Mammary epithelial cell (primary cell): Measurements from ENCODE around the gene RIC8A.

Experiments used
- EZH2 ChIP-seq: IDR thresholded peaks from 2 replicates; pipeline ENCODE4 v1.6.1; 2012; ENCODE audit warnings: low read length, inconsistent platforms, borderline replicate concordance
- TF ChIP-seq, protein P1 (sequence below), 2 donors: IDR thresholded peaks in 1 of 2; conservative IDR thresholded peaks in 1 of 2; 2 replicates each; pipeline ENCODE4 v1.5.1; 2011 to 2012; ENCODE audit warnings: inconsistent platforms in 2 of 2, low read length in 2 of 2, mild to moderate bottlenecking in 2 of 2, control low read depth in 1 of 2, low read depth in 1 of 2; ENCODE audit not compliant: insufficient read depth in 1 of 2; ENCODE audit errors: extremely low read depth in 1 of 2

DNA sequence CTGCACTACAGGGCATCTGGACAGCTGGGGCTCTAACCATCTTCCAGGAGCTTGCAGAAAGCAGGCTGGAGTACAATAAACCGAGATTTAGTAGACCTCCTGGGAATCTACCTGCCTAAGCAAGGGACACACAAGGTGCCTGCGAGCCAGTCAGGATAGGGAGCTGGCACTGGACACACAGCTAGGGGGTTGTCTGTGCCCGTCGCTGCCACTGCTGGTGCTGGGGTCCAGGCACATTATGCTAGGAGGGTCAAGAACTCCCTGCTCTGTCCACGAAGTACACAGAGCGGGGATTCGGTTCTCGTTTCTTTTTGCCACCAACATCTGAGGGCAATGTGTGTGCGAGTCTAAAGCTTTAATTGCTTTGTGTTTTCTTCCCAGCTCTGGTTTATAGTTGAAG is 4.2 kb downstream of the RIC8A start:
- TF ChIP-seq, protein P1, sequence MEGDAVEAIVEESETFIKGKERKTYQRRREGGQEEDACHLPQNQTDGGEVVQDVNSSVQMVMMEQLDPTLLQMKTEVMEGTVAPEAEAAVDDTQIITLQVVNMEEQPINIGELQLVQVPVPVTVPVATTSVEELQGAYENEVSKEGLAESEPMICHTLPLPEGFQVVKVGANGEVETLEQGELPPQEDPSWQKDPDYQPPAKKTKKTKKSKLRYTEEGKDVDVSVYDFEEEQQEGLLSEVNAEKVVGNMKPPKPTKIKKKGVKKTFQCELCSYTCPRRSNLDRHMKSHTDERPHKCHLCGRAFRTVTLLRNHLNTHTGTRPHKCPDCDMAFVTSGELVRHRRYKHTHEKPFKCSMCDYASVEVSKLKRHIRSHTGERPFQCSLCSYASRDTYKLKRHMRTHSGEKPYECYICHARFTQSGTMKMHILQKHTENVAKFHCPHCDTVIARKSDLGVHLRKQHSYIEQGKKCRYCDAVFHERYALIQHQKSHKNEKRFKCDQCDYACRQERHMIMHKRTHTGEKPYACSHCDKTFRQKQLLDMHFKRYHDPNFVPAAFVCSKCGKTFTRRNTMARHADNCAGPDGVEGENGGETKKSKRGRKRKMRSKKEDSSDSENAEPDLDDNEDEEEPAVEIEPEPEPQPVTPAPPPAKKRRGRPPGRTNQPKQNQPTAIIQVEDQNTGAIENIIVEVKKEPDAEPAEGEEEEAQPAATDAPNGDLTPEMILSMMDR (conservative IDR thresholded peaks at IDR 0.05 in 1 of 2, IDR thresholded peaks at IDR 0.05 in 1 of 2; ENCODE audit: extremely low read depth in 1 of 2, insufficient read depth in 1 of 2, low read depth in 1 of 2, low read length in 2 of 2), result no peak
- TF ChIP-seq EZH2, result no peak
